Measurements from ENCODE around the gene TLCD3B. TPM values are rescaled to one million over a fixed set of nuclear protein-coding genes. Genes with fewer than 3 reads are reported as not detected.

TLCD3B gene
- total RNA-seq, 1 donor, result 0.54 TPM

GRCh38 chr16:29991571-29991904, 39.5 kb downstream of the TLCD3B start:
- no peak for DNase-seq (ENCODE audit: low read depth in 2 of 3, low spot score in 2 of 3)

DNA sequence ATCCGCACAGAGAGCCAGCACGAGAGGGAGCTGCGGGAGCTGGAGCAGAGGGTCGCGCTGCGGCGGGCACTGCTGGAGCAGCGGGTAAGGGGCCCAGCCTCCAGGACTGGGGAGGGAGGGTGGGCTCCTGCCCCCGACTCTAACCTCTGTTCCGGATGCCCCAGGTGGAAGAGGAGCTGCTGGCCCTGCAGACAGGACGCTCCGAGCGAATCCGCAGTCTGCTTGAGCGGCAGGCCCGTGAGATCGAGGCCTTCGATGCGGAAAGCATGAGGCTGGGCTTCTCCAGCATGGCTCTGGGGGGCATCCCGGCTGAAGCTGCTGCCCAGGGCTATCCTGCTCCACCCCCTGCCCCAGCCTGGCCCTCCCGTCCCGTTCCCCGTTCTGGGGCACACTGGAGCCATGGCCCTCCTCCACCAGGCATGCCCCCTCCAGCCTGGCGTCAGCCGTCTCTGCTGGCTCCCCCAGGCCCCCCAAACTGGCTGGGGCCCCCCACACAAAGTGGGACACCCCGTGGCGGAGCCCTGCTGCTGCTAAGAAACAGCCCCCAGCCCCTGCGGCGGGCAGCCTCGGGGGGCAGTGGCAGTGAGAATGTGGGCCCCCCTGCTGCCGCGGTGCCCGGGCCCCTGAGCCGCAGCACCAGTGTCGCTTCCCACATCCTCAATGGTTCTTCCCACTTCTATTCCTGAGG, 40.0 kb downstream of the TLCD3B start:
- DNase-seq (ENCODE audit: low read depth in 2 of 3, low spot score in 2 of 3), result no peak

DNA sequence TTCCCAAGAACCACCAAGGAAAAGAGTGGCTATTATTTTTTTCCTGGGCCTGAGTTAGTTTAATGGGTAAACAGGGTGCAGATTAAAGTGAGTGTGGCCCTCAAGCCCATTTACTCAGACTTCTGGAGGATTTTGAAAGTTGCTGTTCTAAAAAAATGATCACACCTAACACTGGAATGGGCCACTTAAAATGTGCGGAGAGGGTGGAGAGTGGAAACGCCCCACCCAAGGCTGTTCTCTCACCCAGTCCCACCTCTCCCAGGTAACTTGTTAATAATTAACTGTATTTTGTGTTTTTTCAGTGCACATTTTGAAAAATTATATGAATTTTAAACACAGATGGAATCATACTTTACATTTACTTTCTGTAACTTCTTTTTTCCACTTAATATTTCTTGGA, 41.0 kb downstream of the TLCD3B start:
- DNase-seq (ENCODE audit: low read depth in 2 of 3, low spot score in 2 of 3), result no peak

GRCh38 chr16:29989111-29989858, 41.8 kb downstream of the TLCD3B start:
- no peak for DNase-seq (ENCODE audit: low read depth in 2 of 3, low spot score in 2 of 3)

DNA sequence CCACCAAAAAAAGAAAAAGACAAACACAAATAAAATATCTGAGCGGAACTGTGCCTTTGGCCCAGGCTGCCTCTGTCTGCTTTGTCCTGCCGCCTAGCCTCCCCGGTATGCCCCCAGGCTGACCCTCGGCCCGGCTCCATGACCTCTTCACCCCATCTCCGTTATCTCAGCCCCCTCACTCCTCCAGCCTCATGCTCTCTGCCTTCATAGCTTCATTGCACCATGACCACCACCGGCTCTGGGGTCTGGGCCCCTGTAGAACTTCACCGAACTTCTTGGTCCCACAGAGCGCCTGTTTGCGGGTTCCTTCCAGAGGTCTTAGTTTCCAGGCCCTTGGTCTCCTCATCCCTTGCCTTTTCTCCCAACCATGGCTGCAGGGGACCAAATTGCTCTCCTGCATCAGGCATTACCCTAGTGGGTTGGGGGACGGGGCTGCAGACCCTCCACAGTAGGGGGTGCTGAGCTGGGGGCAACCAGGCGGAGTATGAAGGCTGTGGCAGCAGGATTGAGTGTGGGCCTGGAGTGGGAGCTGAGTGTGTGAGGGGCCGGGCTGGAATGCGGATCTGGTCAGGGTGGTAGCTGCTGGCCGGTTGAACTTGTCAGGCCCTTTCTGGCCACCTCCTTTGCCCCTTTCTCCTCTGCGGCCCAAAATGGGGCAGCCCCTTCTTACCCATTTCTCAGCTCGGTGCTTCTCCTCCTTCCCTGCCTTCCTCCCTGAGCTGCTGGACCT, 42.6 kb downstream of the TLCD3B start:
- DNase-seq (ENCODE audit: low read depth in 2 of 3, low spot score in 2 of 3), result no peak

DNA sequence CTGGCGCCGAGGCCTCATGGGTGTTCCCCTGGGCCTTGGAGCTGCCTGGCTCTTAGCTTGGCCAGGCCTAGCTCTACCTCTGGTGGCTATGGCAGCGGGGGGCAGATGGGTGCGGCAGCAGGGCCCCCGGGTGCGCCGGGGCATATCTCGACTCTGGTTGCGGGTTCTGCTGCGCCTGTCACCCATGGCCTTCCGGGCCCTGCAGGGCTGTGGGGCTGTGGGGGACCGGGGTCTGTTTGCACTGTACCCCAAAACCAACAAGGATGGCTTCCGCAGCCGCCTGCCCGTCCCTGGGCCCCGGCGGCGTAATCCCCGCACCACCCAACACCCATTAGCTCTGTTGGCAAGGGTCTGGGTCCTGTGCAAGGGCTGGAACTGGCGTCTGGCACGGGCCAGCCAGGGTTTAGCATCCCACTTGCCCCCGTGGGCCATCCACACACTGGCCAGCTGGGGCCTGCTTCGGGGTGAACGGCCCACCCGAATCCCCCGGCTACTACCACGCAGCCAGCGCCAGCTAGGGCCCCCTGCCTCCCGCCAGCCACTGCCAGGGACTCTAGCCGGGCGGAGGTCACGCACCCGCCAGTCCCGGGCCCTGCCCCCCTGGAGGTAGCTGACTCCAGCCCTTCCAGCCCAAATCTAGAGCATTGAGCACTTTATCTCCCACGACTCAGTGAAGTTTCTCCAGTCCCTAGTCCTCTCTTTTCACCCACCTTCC, 43.5 kb downstream of the TLCD3B start:
- no peak for DNase-seq (ENCODE audit: low read depth in 2 of 3, low spot score in 2 of 3)

DNA sequence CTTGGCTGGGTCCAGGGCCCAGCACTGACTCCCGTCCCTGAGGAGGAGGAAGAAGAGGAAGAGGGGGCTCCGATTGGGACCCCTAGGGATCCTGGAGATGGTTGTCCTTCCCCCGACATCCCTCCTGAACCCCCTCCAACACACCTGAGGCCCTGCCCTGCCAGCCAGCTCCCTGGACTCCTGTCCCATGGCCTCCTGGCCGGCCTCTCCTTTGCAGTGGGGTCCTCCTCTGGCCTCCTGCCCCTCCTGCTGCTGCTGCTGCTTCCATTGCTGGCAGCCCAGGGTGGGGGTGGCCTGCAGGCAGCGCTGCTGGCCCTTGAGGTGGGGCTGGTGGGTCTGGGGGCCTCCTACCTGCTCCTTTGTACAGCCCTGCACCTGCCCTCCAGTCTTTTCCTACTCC, 44.1 kb downstream of the TLCD3B start:
- DNase-seq (ENCODE audit: low read depth in 2 of 3, low spot score in 2 of 3), result no peak

GRCh38 chr16:29986231-29986630, 44.8 kb downstream of the TLCD3B start:
- no peak for DNase-seq (ENCODE audit: low read depth in 2 of 3, low spot score in 2 of 3)

DNA sequence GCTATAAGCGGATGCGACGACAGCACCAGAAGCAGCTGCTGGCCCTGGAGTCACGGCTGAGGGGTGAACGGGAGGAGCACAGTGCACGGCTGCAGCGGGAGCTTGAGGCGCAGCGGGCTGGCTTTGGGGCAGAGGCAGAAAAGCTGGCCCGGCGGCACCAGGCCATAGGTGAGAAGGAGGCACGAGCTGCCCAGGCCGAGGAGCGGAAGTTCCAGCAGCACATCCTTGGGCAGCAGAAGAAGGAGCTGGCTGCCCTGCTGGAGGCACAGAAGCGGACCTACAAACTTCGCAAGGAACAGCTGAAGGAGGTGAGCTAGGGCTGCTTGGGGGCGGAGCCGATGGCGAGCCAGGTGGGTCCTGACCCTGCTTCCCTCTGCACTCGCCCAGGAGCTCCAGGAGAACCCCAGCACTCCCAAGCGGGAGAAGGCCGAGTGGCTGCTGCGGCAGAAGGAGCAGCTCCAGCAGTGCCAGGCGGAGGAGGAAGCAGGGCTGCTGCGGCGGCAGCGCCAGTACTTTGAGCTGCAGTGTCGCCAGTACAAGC, 45.7 kb downstream of the TLCD3B start:
- DNase-seq (ENCODE audit: low read depth in 2 of 3, low spot score in 2 of 3), result no peak

DNA sequence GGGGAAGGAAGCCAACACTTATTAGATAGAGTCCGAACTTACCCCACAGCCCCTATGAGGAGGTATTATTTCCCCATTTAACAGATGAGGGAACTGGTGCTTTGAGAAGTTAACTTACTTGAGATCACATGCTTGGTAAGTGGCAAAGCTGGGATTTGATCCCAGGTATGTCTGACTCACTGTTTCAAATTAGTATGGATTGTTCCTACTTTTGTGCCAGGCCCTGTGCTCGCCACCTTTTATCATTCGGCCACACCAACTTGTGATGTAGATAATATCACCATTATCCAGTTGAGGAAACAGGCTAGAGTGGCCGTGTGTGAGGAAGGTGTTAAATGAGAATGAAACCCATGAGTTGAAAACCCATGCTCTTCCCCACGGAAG, 46.3 kb downstream of the TLCD3B start:
- DNase-seq (ENCODE audit: low read depth in 2 of 3, low spot score in 2 of 3), result no peak

DNA sequence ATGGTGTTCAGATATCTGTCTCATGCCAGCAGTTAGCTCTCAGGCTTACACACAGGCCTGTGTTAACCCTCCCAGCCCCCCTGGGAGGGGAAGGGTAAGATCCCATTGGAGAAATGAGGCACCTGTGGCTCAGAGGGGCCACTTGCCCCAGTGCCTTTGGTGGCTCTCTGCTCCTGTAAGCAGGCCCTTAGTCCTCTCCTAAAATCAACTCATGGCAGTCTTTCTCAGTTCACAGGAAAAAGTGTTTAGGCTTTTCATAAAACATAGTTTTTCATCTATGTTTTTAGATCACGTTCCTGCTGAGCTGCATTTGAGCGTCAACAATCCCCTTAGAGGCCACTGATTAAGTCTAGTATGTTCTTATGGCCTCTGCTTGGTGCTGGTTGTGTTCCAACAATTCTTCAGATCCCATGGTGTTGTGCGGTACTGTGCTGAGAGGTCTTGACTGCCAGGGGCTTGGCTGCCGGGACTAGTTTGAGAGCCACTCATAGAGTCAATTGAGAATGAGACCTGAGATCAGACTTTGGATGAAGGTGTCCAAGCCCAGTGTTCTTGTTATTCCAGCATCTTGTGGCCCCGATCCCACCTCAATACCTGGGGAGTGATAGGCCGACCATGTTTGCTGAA, 46.8 kb downstream of the TLCD3B start:
- no peak for DNase-seq (ENCODE audit: low read depth in 2 of 3, low spot score in 2 of 3)

GRCh38 chr16:29983420-29984136, 47.5 kb downstream of the TLCD3B start:
- DNase-seq (ENCODE audit: low read depth in 2 of 3, low spot score in 2 of 3), result no peak

GRCh38 chr16:29982560-29983419, 48.3 kb downstream of the TLCD3B start:
- no peak for DNase-seq (ENCODE audit: low read depth in 2 of 3, low spot score in 2 of 3)

- DNase-seq (ENCODE audit: low read depth in 2 of 3, low spot score in 2 of 3), result no peak
Measured at GRCh38 chr16:29978564-29979270, 52.4 kb downstream of the TLCD3B start.

GRCh38 chr16:29978081-29978480, 53.0 kb downstream of the TLCD3B start:
- no peak for DNase-seq (ENCODE audit: low read depth in 2 of 3, low spot score in 2 of 3)

DNA sequence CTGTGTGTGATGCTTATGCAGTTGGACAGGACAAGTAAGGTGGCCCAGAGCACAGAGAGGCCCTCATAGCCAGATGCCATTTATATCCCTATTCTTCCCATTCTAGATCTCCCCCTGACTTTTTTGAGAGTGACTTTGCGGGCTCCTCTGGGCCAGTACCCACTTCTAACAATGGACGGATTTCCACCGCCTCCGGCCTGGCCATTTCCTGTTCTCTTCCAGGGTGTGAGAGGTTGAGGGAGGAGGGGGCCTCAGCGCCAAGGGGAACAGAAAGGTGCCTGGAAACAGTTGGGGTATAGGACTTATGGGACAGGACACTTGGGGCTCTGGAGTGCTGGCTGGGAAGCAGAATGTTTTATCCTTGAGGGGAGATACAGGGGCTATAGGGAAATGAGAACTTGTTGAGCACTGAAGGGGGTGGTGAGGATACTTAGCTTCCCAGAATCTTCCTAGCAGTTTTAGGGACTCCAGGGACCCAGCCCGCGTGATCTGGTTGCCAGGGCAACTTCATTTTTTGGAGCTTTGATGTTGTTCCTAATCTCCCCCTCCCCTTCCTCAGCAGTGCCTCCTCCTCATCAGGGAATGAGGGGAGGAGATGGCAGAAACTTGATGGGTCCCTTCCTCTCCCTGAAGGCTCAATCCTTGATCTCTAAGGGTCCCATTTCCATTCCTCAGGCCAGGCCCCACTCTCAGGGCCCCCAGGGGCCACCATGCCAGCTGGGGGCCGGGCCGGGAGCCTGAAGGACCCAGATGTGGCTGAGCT, 53.8 kb downstream of the TLCD3B start:
- DNase-seq (ENCODE audit: low read depth in 2 of 3, low spot score in 2 of 3), result no peak

- no peak for DNase-seq (ENCODE audit: low read depth in 2 of 3, low spot score in 2 of 3)
Measured at GRCh38 chr16:29975811-29976511, 55.1 kb downstream of the TLCD3B start.
